ENCODE data around the gene AGBL1.

DNA sequence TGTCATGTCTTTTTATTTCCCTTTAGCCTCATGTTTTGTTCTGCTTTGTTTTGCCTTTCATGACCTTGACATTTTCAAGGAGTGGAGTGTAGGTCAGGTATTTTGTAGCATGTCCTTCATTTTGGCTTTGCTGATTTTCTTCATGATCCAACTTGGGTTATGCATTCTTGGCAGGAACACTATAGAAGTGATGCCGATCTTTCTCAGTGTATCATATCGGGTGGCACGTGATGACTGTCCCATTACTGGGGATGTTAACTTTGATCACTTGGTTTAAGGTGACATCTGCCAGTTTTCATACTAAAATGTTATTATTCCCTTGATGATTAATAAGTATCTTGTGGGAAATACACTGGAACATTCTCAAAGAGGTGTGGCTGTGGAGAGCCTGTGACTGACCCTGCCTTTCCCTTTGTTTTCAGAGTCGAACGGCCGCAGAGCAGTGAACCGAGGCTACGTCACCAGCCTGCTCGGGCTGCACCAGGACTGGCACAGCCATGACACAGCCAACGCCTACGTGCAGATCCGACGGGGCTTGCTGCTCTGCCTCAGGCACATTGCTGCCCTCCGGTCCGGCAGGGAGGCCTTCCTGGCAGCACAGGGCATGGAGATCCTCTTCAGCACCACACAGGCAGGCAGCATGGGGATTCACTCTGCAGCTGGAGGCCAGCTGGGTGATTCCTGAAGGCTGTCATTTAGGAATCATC lies 167.7 kb downstream of the AGBL1 start:
- TF ChIP-seq, protein P1, sequence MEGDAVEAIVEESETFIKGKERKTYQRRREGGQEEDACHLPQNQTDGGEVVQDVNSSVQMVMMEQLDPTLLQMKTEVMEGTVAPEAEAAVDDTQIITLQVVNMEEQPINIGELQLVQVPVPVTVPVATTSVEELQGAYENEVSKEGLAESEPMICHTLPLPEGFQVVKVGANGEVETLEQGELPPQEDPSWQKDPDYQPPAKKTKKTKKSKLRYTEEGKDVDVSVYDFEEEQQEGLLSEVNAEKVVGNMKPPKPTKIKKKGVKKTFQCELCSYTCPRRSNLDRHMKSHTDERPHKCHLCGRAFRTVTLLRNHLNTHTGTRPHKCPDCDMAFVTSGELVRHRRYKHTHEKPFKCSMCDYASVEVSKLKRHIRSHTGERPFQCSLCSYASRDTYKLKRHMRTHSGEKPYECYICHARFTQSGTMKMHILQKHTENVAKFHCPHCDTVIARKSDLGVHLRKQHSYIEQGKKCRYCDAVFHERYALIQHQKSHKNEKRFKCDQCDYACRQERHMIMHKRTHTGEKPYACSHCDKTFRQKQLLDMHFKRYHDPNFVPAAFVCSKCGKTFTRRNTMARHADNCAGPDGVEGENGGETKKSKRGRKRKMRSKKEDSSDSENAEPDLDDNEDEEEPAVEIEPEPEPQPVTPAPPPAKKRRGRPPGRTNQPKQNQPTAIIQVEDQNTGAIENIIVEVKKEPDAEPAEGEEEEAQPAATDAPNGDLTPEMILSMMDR (IDR thresholded peaks at IDR 0.05), result no peak
- TF ChIP-seq POLR2A (IDR thresholded peaks at IDR 0.05), result no peak

Measured in heart left ventricle (tissue), 13 donors.